ENCODE data around the gene RABGAP1L.
"Not testable (repeated sequence)": the region's sequence is repeated elsewhere in the genome, so short reads cannot be mapped to it uniquely, and the experiment has no call there.

The RABGAP1L gene

GRCh38 chr1:174639461-174639860 lies 480.1 kb downstream of the RABGAP1L start:
- H3K27me3 ChIP-seq (replicated peaks; ENCODE audit: control insufficient read depth, insufficient read depth, low read length), result no peaks in the 10 kb centered on the region
- TF ChIP-seq CTCF (IDR thresholded peaks at IDR 0.05; ENCODE audit: insufficient read depth, low read length, poor library complexity, severe bottlenecking), result no peak
- peaks cover 3% of the 10 kb centered on the region for H3K36me3 ChIP-seq (ENCODE audit: control insufficient read depth, insufficient read depth, low read length)
- no peak overlapping the region for H3K4me3 ChIP-seq (replicated peaks; ENCODE audit: low read depth, low read length)
- DNase-seq (ENCODE audit: extremely low read depth, insufficient read length), result no peak

- H3K36me3 ChIP-seq (ENCODE audit: control insufficient read depth, insufficient read depth, low read length), result peaks cover 3% of the 10 kb centered on the region
- no peak for DNase-seq (ENCODE audit: extremely low read depth, insufficient read length)
- H3K4me3 ChIP-seq (replicated peaks; ENCODE audit: low read depth, low read length), result no peak overlapping the region
- TF ChIP-seq CTCF (IDR thresholded peaks at IDR 0.05; ENCODE audit: insufficient read depth, low read length, poor library complexity, severe bottlenecking), result no peak
- H3K27me3 ChIP-seq (replicated peaks; ENCODE audit: control insufficient read depth, insufficient read depth, low read length), result no peaks in the 10 kb centered on the region
Measured at GRCh38 chr1:174640783-174641182, 481.5 kb downstream of the RABGAP1L start.

- H3K36me3 ChIP-seq (ENCODE audit: control insufficient read depth, insufficient read depth, low read length), result peaks cover 2% of the 10 kb centered on the region
- DNase-seq (ENCODE audit: extremely low read depth, insufficient read length), result no peak
- TF ChIP-seq CTCF (IDR thresholded peaks at IDR 0.05; ENCODE audit: insufficient read depth, low read length, poor library complexity, severe bottlenecking), result no peak
Measured at GRCh38 chr1:174642393-174642792, 483.1 kb downstream of the RABGAP1L start.

GRCh38 chr1:174643206-174643605 lies 483.9 kb downstream of the RABGAP1L start:
- no peaks in the 10 kb centered on the region; the same call in 1 of the 2 replicates for H3K36me3 ChIP-seq (ENCODE audit: control insufficient read depth, insufficient read depth, low read length)
- no peaks in the 10 kb centered on the region for H3K27me3 ChIP-seq (replicated peaks; ENCODE audit: control insufficient read depth, insufficient read depth, low read length)
- H3K4me3 ChIP-seq (replicated peaks; ENCODE audit: low read depth, low read length), result no peak overlapping the region
- no peak for DNase-seq (ENCODE audit: extremely low read depth, insufficient read length)
- no peak for TF ChIP-seq CTCF (IDR thresholded peaks at IDR 0.05; ENCODE audit: insufficient read depth, low read length, poor library complexity, severe bottlenecking)

More at GRCh38 chr1:174642393-174642792, 483.1 kb downstream of the RABGAP1L start:
- no peak overlapping the region for H3K4me3 ChIP-seq (replicated peaks; ENCODE audit: low read depth, low read length)
- H3K27me3 ChIP-seq (replicated peaks; ENCODE audit: control insufficient read depth, insufficient read depth, low read length), result no peaks in the 10 kb centered on the region

- H3K27me3 ChIP-seq (replicated peaks; ENCODE audit: control insufficient read depth, insufficient read depth, low read length); DNase-seq (ENCODE audit: extremely low read depth, insufficient read length); H3K4me3 ChIP-seq (replicated peaks; ENCODE audit: low read depth, low read length); H3K36me3 ChIP-seq (ENCODE audit: control insufficient read depth, insufficient read depth, low read length): not testable (repeated sequence)
Measured at GRCh38 chr1:174649572-174649971, 490.3 kb downstream of the RABGAP1L start.

GRCh38 chr1:174652569-174653280 lies 493.4 kb downstream of the RABGAP1L start:
- TF ChIP-seq CTCF (IDR thresholded peaks at IDR 0.05; ENCODE audit: insufficient read depth, low read length, poor library complexity, severe bottlenecking), result no peak
- no peaks in the 10 kb centered on the region for H3K36me3 ChIP-seq (ENCODE audit: control insufficient read depth, insufficient read depth, low read length)
- H3K4me3 ChIP-seq (replicated peaks; ENCODE audit: low read depth, low read length), result no peak overlapping the region
- H3K27me3 ChIP-seq (replicated peaks; ENCODE audit: control insufficient read depth, insufficient read depth, low read length), result no peaks in the 10 kb centered on the region
- no peak for DNase-seq (ENCODE audit: extremely low read depth, insufficient read length)

All from GM06990 (cell line).